HepG2 (cell line): ENCODE data around the gene KIF26B. TPM values are rescaled to one million over a fixed set of nuclear protein-coding genes. Genes with fewer than 3 reads are reported as not detected.

Experiments used
- ARID3A ChIP-seq: IDR thresholded peaks from 2 replicates; pipeline ENCODE4 v1.6.1; 2012; ENCODE audit warnings: low read depth, low read length, improper control_type of control experiment
- ARNT2 ChIP-seq: sonication (generic); formaldehyde crosslinking; IDR thresholded peaks from 2 replicates; pipeline ENCODE4 v1.8.0; 2022; ENCODE audit warnings: mild to moderate bottlenecking, low read depth, missing genetic modification reagents, moderate library complexity
- BCL6 ChIP-seq: IDR thresholded peaks from 2 replicates; pipeline ENCODE4 v1.6.1; 2016; ENCODE audit warnings: missing genetic modification reagents, missing compliant biosample characterization
- FOXP4 ChIP-seq: sonication (generic); formaldehyde crosslinking; IDR thresholded peaks from 2 replicates; pipeline ENCODE4 v1.4.0; 2020; ENCODE audit warnings: missing genetic modification reagents
- GATA4 ChIP-seq: sonication (generic); IDR thresholded peaks from 2 replicates; pipeline ENCODE4 v1.6.1; 2016; ENCODE audit warnings: antibody characterized with exemption, low read depth, borderline replicate concordance
- HNF4A ChIP-seq: sonication (generic); formaldehyde crosslinking; IDR thresholded peaks from 2 replicates; pipeline ENCODE4 v1.4.0; 2020; ENCODE audit warnings: missing genetic modification reagents
- RERE ChIP-seq: IDR thresholded peaks from 2 replicates; pipeline ENCODE4 v1.6.1; 2016; ENCODE audit warnings: low read depth, missing genetic modification reagents, missing compliant biosample characterization
- ZFP36 ChIP-seq: fragments of 150-350 bp; IDR thresholded peaks from 2 replicates; pipeline ENCODE4 v1.6.1; 2018; ENCODE audit warnings: borderline replicate concordance, low read length, low read depth; ENCODE audit not compliant: partially characterized antibody
- ZNF18 ChIP-seq: sonication (generic); formaldehyde crosslinking; IDR thresholded peaks from 2 replicates; pipeline ENCODE4 v1.8.0; 2022; ENCODE audit warnings: mild to moderate bottlenecking, missing genetic modification reagents; ENCODE audit not compliant: insufficient replicate concordance
- ZNF383 ChIP-seq: sonication (generic); formaldehyde crosslinking; IDR thresholded peaks from 2 replicates; pipeline ENCODE4 v1.4.0; 2020; ENCODE audit warnings: missing genetic modification reagents, mild to moderate bottlenecking, borderline replicate concordance
- ZNF563 ChIP-seq: sonication (generic); formaldehyde crosslinking; IDR thresholded peaks from 2 replicates; pipeline ENCODE4 v1.8.0; 2022; ENCODE audit warnings: mild to moderate bottlenecking, moderate library complexity, missing genetic modification reagents
- ZNF691 ChIP-seq: sonication (generic); formaldehyde crosslinking; IDR thresholded peaks from 2 replicates; pipeline ENCODE4 v1.4.0; 2020; ENCODE audit warnings: missing genetic modification reagents, low read depth, mild to moderate bottlenecking, borderline replicate concordance
- polyA plus RNA-seq, 8 experiments: library from polyadenylated mRNA; depleted of rRNA in 3 of 8; stranded (reverse) in 7 of 8; unstranded in 1 of 8; fragments of >200 nt; fragmentation: Illumina TruSeq in 4 of 8; extraction: Trizol in 4 of 8; gene quantifications; 2 replicates each; pipeline versions ENCODE4 v1.2.1 to v1.2.3, GENCODE V29; 2011 to 2016; ENCODE audit warnings: low read depth in 4 of 8, missing spikeins in 1 of 8, mixed read lengths in 1 of 8; ENCODE audit not compliant: insufficient read depth in 1 of 8
- total RNA-seq, 5 experiments: library from RNA; depleted of rRNA; stranded (reverse); fragments of >200 nt; fragmentation: Illumina TruSeq; extraction: Trizol; gene quantifications; 2 replicates each; pipeline ENCODE4 v1.2.3, GENCODE V29; 2016; ENCODE audit warnings: low read depth in 1 of 5

The KIF26B gene
- total and polyA plus RNA-seq, 2 of the 13 experiments (the other 11 are each of a cell fraction or from before 2014, with no cell fraction given): 0.08 to 0.09 TPM

- TF ChIP-seq HNF4A (CRISPR knock-in tag) (peak; percentile 45), FOXP4 (CRISPR knock-in tag) (peak; percentile 40; the same call in 1 of the 2 replicates), RERE (CRISPR knock-in tag) (peak; percentile 79; the same call in 1 of the 2 replicates), ZNF691 (CRISPR knock-in tag) (peak; percentile 81; the same call in 1 of the 2 replicates), BCL6 (peak; percentile 65), ARNT2 (0 out of 2 replicates have a peak, but pooled peaks have one; percentile 19), ZFP36 (no peak), ZNF563 (CRISPR knock-in tag) (no peak), GATA4 (peak; percentile 44; the same call in 1 of the 2 replicates), ZNF18 (CRISPR knock-in tag) (no peak), ARID3A (peak; percentile 21; the same call in 1 of the 2 replicates), ZNF383 (CRISPR knock-in tag) (no peak)
Observed at GRCh38 chr1:245156736-245157505, 2.1 kb downstream of the KIF26B start (continued).
